Nephron (organoid): ENCODE data around the gene D2HGDH.

Source experiments
- H3K27ac Mint-ChIP-seq, 3 experiments: 2 replicates each; pipeline ENCODE4 v1.8.0; 2020; ENCODE audit warnings: mixed read lengths in 3 of 3, mild to moderate bottlenecking in 2 of 3, moderate library complexity in 1 of 3
- H3K27me3 Mint-ChIP-seq: 2 replicates; pipeline ENCODE4 v1.8.0; 2021; ENCODE audit warnings: low read depth, mild to moderate bottlenecking, moderate library complexity, mixed read lengths
- H3K36me3 Mint-ChIP-seq: 2 replicates; pipeline ENCODE4 v1.8.0; 2020; ENCODE audit warnings: low read depth, mixed read lengths
- H3K4me1 Mint-ChIP-seq: 2 replicates; pipeline ENCODE4 v1.8.0; 2020; ENCODE audit warnings: mixed read lengths
- H3K4me3 Mint-ChIP-seq, 3 experiments: 2 replicates each; pipeline ENCODE4 v1.8.0; 2020; ENCODE audit warnings: mild to moderate bottlenecking in 3 of 3, mixed read lengths in 3 of 3, moderate library complexity in 2 of 3
- H3K9me3 Mint-ChIP-seq: 2 replicates; pipeline ENCODE4 v1.8.0; 2020; ENCODE audit warnings: mixed read lengths
- TF ChIP-seq, protein P1 (sequence below), 3 experiments: fragments of 200-600 bp; sonication (generic); IDR thresholded peaks; one replicate each; pipeline ENCODE4 v1.5.0; 2021; ENCODE audit warnings: antibody characterized with exemption in 3 of 3; ENCODE audit not compliant: unreplicated experiment in 3 of 3

The D2HGDH gene

DNA sequence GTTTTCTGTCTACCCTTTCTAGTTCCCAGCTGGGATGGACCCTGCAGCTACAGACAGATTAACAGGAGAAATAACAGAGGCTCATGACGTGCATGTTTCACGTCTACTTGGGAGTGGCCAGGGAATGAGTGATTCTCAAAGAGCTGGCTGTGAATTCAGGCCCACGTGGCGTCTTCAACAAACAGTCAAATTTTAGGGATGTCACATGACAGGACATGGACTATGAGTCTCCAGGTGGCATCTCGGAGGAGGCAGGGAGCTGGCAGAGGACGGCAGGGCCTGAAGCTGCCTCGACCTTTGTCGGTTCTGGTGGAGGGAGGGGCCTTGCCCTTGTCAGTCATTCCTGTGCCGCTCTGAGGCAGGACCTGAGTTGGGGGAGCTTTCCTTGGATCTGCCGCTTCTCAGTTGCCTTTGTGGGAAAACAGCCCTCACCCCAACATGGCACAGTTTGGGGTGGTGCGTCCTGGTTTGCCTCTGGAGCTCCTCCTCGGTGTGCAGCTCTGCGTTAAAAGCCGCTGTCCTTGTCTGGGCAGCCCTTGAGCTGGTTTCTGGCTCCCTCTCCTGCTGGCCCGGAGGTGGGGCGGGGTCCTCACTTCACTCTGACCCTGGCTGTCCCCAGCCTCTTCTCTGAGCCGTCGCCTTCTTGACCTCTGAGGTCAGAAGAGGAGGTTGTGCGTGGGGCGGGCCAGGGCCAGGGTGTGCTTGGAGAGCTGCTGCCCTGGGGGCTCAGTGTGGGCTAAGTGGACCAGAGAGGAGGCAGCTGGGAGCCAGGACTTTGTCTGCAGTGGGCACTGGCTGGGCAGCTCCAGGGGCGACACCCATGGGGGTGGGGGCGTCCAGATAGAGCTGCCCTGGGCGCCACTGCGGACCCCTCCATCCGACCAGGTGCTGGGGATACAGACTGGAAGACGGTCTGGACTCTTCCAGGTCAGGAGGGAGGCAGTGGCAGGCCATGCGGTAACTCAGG is 30.1 kb downstream of the D2HGDH start:
- H3K9me3 Mint-ChIP-seq, result peaks cover 3% of the 10 kb centered on the region
- TF ChIP-seq, protein P1, sequence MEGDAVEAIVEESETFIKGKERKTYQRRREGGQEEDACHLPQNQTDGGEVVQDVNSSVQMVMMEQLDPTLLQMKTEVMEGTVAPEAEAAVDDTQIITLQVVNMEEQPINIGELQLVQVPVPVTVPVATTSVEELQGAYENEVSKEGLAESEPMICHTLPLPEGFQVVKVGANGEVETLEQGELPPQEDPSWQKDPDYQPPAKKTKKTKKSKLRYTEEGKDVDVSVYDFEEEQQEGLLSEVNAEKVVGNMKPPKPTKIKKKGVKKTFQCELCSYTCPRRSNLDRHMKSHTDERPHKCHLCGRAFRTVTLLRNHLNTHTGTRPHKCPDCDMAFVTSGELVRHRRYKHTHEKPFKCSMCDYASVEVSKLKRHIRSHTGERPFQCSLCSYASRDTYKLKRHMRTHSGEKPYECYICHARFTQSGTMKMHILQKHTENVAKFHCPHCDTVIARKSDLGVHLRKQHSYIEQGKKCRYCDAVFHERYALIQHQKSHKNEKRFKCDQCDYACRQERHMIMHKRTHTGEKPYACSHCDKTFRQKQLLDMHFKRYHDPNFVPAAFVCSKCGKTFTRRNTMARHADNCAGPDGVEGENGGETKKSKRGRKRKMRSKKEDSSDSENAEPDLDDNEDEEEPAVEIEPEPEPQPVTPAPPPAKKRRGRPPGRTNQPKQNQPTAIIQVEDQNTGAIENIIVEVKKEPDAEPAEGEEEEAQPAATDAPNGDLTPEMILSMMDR (IDR thresholded peaks at IDR 0.05; ENCODE audit: unreplicated experiment in 3 of 3), result no peak
- peaks cover 3% of the 10 kb centered on the region for H3K27me3 Mint-ChIP-seq
- peaks cover 19% of the 10 kb centered on the region for H3K36me3 Mint-ChIP-seq
- H3K27ac Mint-ChIP-seq, result peak overlapping the region; percentile 42 to 92 (median 79)
- H3K4me1 Mint-ChIP-seq, result peaks cover 20% of the 10 kb centered on the region
- no peak overlapping the region for H3K4me3 Mint-ChIP-seq

DNA sequence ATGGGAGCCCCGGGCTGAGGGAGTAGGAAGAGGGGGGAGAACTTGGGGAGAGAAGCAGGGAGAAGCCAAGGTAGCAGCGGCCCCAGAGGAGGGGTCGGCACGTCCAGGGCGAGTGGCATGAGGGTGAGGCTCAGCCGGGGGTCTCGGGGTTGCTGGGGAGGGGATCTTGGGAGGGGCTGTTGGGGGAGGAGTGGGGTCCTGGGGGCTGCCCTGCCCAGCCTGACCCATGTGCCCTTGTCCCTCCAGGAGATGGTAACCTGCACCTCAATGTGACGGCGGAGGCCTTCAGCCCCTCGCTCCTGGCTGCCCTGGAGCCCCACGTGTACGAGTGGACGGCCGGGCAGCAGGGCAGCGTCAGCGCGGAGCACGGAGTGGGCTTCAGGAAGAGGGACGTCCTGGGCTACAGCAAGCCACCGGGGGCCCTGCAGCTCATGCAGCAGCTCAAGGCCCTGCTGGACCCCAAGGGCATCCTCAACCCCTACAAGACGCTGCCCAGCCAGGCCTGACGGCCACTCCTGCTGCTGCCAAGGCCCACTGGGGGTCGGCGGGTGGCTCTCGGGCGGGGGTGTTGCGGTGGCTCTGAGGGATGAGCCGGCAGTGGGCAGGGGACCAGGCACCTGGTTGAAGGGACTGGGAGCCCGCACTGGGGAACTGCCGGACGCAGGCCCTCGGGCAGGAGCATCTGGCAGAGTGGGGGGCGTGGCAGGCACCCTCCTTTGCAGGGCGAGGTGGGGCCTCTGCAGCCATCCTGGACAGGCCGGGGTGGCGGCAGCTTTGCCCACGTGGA is 33.2 kb downstream of the D2HGDH start:
- peaks cover 2% of the 10 kb centered on the region for H3K36me3 Mint-ChIP-seq
- no peak overlapping the region for H3K27ac Mint-ChIP-seq
- TF ChIP-seq, protein P1 (IDR thresholded peaks at IDR 0.05; ENCODE audit: unreplicated experiment in 3 of 3), result no peak
- H3K4me1 Mint-ChIP-seq, result peaks cover 28% of the 10 kb centered on the region
- no peaks in the 10 kb centered on the region for H3K9me3 Mint-ChIP-seq
- H3K27me3 Mint-ChIP-seq, result peaks cover under 1% of the 10 kb centered on the region
- H3K4me3 Mint-ChIP-seq, result no peak overlapping the region

DNA sequence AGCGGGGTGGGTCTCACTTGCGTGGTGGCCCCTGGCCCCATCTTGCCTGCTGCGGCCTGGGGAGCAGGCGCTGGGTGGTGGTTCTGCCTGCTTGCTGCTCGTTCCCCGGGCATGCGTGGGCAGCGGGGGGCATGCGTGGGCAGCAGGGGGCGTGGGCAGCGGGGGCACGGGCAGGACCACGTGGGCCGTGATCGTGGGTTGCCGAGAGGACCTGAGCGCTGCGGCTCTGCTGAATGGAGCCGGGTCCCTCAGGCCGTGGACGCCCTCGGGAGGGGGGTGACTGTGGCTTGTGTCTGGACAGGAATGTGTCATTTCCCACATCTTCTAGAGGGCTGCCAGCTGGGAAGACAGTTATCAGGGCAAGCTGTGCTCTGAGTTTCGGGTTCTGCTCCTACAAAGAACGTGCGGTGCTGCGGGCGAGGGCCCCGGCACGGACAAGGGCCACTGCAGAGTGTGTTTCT is 33.9 kb downstream of the D2HGDH start:
- H3K27ac Mint-ChIP-seq, result no peak overlapping the region
- H3K4me1 Mint-ChIP-seq, result peaks cover 22% of the 10 kb centered on the region
- TF ChIP-seq, protein P1 (IDR thresholded peaks at IDR 0.05; ENCODE audit: unreplicated experiment in 3 of 3), result no peak
- no peak overlapping the region for H3K4me3 Mint-ChIP-seq
- H3K27me3 Mint-ChIP-seq, result no peaks in the 10 kb centered on the region
- no peaks in the 10 kb centered on the region for H3K36me3 Mint-ChIP-seq
- H3K9me3 Mint-ChIP-seq, result no peaks in the 10 kb centered on the region

DNA sequence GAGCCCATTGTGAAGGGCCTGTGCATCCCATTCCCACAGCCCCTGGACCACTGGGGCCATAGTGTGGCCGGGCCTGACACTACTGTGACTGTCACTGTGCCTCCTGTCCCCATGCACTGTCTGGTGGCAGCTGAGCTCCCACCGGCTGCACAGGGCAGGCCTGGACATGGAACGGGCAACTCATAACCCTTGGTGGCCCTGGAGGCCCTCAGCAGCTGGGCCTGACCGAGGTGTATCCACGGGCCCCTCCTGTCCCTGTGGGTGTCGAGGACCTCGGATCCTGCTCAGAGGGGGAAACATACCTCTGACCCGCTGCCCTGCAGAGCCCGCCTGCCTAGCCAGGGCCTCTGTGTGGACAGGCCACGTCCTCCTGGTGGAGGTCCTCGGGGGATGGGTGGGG is 34.4 kb downstream of the D2HGDH start:
- no peaks in the 10 kb centered on the region for H3K36me3 Mint-ChIP-seq
- no peaks in the 10 kb centered on the region for H3K9me3 Mint-ChIP-seq
- peaks cover 21% of the 10 kb centered on the region for H3K4me1 Mint-ChIP-seq
- no peak overlapping the region for H3K27ac Mint-ChIP-seq
- H3K27me3 Mint-ChIP-seq, result no peaks in the 10 kb centered on the region
- TF ChIP-seq, protein P1 (IDR thresholded peaks at IDR 0.05; ENCODE audit: unreplicated experiment in 3 of 3), result no peak
- H3K4me3 Mint-ChIP-seq, result no peak overlapping the region

DNA sequence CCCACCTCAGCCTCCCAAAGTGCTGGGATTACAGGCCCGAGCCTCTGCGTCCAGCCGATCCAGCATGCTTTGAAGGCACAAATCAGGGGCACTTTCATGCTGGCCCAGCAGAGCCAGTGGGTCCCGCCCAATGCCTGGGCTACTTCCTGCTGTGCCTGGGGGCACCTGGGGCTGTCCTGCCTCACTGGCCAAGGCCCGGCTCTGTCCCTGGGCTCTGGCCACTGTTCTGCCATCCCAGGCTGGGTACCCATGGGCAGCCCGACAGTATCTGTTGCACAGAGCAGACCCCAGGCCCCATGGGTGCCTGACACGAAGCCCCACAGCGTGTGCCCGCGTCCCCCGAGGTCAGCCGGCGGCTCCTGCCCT is 35.4 kb downstream of the D2HGDH start:
- TF ChIP-seq, protein P1 (IDR thresholded peaks at IDR 0.05; ENCODE audit: unreplicated experiment in 3 of 3), result no peak
- Mint-ChIP-seq H3K4me1 (peaks cover 14% of the 10 kb centered on the region), H3K9me3 (no peaks in the 10 kb centered on the region), H3K27ac (no peak overlapping the region), H3K4me3 (no peak overlapping the region), H3K27me3 (no peaks in the 10 kb centered on the region), H3K36me3 (no peaks in the 10 kb centered on the region)
